GM19023 (cell line): Measurements from ENCODE around the gene MASP1.
A peak's percentile ranks its signal among the peaks of the same experiment; 100 is the strongest.

Experiments used
- ATAC-seq: cut with Tn5 transposase; IDR thresholded peaks from one replicate; pipeline ENCODE4 v1.9.1; 2021; ENCODE audit warnings: mild to moderate bottlenecking, moderate library complexity; ENCODE audit not compliant: unreplicated experiment

MASP1 gene

GRCh38 chr3:187291512-187292132 is at the start of gene MASP1:
MASP1 (minus strand) TSS chr3:187291737; CDS start chr3:187291632, 105 bp downstream.
- no peak for ATAC-seq

DNA sequence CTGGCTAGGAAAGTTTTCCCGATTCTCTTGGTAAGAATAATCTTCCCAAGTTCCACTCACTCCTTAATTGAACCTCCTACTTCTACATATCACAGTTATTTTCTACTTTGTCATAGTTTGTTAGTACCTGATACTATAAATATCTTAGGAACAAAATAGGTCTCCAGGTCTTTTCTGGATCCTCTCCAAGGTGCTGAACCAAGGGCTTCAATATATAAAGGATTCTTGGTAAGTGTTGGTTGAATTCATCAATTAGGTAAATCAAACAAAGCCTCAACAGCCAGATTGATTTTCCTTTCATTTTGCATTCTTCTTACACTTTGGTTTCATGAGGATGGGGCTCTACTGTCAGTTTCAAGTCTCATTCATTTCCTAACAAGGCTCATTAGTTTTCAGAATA is 49.0 kb upstream of the MASP1 start:
- no peak for ATAC-seq

DNA sequence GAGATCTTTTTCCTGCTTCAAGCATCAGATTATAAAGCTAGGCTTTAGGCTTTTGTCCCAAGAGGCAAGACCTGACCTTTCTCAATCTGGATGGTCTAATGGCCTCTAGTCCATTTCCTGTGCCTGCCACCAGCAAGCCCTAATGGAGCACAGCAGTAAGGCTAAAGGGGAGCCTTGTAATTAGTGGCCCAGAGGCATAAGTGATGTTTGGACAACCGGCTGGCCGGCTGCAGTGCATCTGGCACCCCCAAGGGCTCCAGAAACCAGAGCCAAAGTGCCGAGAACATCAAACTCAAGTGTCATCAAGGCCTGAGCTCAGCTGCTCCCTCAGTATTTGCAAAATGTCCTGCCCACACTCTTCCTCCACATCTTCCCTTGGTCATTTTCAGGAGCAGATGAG is 44.8 kb upstream of the MASP1 start:
- no peak for ATAC-seq

DNA sequence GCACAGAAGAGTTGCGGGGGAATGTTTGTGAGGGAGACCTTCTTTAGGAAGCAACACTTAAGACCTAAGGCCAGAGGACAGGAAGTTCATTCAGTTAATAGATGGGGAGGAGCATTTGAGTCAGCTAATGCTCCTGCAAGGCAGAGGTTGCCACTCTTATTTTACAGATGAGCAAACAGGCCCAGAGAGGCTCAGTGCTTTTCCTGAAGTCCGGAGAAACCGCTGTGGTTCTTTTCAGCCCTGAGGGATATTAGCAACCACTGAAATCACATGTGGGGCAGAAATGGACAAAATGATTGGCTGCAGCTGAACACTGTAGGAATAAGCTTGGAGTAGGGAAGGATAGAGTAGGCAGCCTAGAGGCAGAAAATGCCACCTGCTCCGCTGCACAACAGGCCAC is 43.4 kb upstream of the MASP1 start:
- ATAC-seq = no peak

GRCh38 chr3:187328691-187329090 is 37.2 kb upstream of the MASP1 start:
- ATAC-seq = no peak

DNA sequence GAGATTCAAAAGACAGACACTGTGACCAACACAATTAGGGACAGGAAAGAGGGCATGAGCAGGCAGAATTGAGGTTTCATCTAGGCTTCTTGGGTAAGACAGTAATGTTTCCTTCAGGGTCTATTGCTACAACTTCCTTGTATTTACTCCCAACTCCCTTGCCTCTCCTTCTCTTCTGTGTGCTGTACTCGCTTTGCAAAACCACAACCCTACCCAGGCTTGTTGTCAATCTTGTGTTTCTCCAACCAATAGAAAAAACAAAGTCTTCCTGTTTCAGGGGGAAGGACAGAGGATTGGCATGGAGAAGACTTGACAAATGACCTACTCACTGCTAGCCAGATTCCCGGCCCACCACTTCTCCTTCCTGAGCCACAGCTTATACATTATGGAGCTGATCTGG is 36.3 kb upstream of the MASP1 start:
- no peak for ATAC-seq

- no peak for ATAC-seq
These were observed 34.1 kb upstream of the MASP1 start for GRCh38 chr3:187325632-187326031.

DNA sequence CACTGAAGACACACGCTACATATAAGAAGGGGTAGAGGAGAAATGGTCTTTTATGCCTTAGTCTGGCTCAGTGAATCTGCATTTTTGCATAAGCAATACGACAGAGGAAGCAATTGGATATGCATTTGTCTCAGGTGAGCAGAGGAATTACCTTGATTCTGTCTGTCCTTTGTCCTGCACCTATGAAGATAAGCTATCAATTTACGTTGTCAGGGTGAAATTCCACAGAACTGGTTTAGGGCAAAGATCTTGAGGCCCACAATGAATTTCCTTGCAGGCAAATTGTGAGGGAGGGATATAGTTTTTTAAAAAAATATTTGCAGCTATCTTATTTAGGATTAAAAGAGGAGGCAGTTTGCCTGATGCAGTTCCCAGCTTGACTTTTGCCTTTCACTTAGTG is 31.6 kb upstream of the MASP1 start:
- ATAC-seq = no peak

DNA sequence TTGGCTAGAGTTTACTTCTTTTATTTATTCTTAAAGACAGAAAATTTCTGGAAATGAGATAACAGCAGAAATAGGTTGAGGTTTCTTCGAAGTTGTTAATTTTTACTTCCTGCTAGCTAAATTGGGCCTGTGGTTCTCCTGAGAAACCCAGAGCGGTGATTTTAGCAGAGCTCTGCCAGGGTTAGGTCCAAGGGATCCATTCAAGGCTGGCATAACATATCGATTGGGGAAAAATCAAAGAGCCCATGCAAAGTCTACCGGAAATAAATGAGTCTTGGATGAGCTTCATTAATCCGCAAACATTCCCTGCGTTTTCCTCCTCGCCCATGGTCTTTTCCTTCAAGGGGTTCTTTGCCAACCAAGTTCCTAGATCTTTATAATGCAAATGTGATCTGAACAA is 30.8 kb upstream of the MASP1 start:
- ATAC-seq = no peak

GRCh38 chr3:187321766-187322165 is 30.2 kb upstream of the MASP1 start:
- no peak for ATAC-seq

GRCh38 chr3:187319699-187320302 is 28.3 kb upstream of the MASP1 start:
- ATAC-seq = peak; percentile 79

- no peak for ATAC-seq
These were observed 27.5 kb upstream of the MASP1 start for GRCh38 chr3:187318819-187319616.

GRCh38 chr3:187315872-187316271 is 24.3 kb upstream of the MASP1 start:
- ATAC-seq = no peak

- no peak for ATAC-seq
These were observed 22.6 kb upstream of the MASP1 start for GRCh38 chr3:187314176-187314575.

DNA sequence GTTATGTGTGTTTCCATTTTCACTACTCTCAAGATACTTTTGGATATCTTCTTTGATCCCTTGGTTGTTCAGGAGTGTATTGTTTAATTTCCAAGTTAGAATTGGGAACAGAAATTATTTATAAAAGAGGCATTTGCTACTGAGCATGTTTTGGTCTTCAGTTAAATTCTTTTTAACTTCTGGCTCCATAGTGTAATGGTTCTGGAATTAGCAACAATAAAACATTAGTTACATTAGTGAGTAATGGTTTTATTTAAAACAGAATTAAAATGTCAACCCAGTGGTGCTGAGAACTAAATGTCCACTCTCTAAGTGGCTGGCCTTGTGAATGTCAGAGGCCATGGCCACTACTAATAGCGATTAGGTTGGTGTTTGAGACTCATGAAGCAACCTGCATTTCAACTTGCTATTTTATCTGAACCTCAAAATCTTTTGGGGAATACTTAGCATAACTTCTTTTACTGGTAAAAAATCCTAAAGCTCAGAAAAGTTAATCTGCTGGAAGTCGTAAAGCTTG is 19.5 kb upstream of the MASP1 start:
- ATAC-seq = no peak

- no peak for ATAC-seq
These were observed 18.7 kb upstream of the MASP1 start for GRCh38 chr3:187310226-187310625.

GRCh38 chr3:187305881-187306280 is 14.3 kb upstream of the MASP1 start:
- no peak for ATAC-seq

- ATAC-seq = no peak
These were observed 8.1 kb upstream of the MASP1 start for GRCh38 chr3:187299611-187300010.

DNA sequence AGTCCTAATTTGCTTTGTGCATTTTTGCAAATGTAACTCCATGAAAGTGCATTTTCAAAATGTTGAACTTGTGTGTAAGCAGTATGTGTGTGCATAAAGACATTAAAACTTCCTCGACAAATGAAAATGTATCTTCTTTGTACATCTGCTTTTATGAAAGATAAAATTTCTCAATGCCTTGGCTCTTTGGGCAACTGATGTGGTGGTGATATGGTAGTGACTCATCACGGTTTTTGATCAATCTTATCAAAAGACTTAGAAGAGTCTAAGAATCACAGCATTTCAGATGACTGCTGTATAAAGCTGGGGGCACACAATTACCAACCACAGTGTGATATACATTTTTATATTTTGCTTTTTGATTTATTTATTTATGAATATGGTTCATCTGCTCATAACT is 5.4 kb upstream of the MASP1 start:
- ATAC-seq = no peak

GRCh38 chr3:187296058-187296457 is 4.5 kb upstream of the MASP1 start:
- no peak for ATAC-seq

DNA sequence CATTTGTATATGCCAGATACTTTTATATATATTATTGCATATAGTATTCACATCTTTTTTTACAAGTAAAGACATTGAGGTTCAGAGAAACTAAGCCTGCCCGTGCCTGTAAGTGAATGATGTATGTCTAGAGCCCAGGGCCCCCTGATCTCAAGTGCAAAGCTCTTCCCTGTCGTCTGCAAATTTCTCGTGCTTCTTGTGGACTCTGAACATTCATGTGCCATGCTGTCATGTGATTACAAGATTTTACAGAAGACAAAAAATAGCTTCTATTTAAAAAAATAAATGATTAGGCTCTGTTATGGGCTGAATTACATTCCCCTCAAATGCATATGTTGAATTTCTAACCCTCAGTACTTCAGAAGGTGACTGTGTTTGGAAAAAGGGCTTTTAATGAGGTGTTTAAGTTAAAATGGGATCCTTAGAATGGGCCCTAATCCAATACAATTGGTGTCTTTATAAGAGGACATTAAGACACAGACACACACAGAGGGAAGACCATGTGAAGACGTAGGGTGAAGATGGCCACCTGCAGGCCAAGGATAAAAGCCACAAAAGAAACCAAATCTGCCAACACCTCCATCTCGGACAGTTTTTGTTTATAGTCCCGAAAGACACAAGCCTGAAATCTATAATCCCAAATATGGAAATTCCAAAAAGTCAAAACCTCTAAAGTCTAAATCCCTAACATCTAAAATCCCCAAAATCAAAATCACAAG is 3.9 kb upstream of the MASP1 start:
- no peak for ATAC-seq
